Retinal pigment epithelial cell (primary cell): Measurements from ENCODE around the gene CHST15.

Experiments used
- DNase-seq: peaks from one replicate; pipeline ENCODE4 v3.0.0-alpha.2; 2010; ENCODE audit warnings: low read depth
- H3K4me3 ChIP-seq: 2 replicates; pipeline ENCODE4 v1.5.1; 2011; ENCODE audit warnings: mild to moderate bottlenecking, low read length, control low read depth, moderate library complexity
- TF ChIP-seq, protein P1 (sequence below): conservative IDR thresholded peaks from 2 replicates; pipeline ENCODE4 v1.5.1; 2011; ENCODE audit warnings: low read depth, low read length, control low read depth, inconsistent platforms

Gene CHST15

DNA sequence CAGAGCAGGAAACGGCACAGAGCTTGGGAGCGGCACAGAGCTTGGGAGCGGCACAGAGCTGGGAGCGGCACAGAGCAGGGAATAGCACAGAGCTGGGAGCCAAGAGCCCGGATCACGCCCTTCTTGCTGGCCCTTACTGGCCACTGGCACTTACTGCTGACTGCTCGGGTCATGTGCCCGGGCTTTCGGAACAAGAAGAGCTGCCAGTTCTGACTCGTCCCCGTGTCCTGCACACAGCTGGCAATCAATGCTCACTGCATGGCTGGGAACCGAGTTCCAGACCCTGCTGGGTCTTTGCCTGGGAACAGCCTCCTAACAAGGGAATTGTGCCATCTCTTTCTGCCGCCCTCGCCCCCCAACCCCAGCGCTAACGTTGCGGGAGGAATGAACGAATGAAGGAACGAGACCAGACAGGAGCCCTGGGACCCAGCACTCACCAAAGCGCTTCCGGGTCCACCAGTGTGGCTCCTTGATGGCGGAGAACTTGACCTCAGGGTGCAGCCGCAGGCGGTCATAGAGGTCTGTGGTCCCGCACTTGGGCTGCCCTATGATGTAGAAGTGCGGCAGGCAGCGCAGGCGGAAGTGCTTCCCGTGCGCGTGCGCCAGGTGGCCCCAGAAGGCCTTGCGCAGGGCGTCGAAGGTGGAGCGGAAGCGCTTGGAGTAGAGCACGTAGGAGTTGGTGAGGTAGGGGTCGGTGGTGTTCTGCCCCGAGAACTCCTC, 49.1 kb downstream of the CHST15 start:
- TF ChIP-seq, protein P1, sequence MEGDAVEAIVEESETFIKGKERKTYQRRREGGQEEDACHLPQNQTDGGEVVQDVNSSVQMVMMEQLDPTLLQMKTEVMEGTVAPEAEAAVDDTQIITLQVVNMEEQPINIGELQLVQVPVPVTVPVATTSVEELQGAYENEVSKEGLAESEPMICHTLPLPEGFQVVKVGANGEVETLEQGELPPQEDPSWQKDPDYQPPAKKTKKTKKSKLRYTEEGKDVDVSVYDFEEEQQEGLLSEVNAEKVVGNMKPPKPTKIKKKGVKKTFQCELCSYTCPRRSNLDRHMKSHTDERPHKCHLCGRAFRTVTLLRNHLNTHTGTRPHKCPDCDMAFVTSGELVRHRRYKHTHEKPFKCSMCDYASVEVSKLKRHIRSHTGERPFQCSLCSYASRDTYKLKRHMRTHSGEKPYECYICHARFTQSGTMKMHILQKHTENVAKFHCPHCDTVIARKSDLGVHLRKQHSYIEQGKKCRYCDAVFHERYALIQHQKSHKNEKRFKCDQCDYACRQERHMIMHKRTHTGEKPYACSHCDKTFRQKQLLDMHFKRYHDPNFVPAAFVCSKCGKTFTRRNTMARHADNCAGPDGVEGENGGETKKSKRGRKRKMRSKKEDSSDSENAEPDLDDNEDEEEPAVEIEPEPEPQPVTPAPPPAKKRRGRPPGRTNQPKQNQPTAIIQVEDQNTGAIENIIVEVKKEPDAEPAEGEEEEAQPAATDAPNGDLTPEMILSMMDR: no peak
- no peak overlapping the region for H3K4me3 ChIP-seq
- DNase-seq: no peak

DNA sequence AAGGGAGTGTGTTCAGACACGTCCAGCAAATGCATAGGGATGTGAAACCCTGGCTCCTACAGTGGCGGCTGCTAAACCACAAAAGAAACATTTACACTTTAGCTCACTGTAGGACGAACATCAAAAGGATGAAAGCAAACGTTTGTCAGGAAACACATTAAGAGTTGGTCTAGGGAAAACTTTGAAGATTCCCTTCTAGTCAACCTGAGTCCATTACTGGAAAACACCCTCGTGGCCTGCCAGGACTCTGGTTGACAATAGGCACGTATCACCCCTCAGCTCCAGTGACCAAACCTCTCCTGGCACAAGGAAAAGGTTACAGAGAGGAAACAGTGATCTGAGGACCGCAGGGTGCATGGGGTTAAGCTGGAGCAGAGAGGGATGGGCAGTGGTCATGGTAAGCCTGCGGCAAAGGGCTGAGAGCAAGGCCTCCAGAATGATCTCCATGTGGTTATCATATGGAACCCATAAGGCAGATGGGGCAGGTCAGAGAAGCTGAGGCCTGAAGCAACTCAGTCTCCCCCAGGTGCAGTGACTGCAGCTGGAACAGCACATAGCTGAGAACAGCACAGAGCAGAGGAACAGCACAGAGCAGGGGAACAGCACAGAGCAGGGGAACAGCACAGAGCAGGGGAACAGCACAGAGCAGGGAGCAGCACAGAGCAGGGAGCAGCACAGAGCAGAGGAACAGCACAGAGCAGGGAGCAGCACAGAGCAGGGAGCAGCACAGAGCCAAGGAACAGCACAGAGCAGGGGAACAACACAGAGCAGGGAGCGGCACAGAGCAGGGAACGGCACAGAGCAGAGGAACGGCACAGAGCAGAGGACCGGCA, 49.9 kb downstream of the CHST15 start:
- DNase-seq: no peak
- TF ChIP-seq, protein P1: no peak
- no peak overlapping the region for H3K4me3 ChIP-seq

DNA sequence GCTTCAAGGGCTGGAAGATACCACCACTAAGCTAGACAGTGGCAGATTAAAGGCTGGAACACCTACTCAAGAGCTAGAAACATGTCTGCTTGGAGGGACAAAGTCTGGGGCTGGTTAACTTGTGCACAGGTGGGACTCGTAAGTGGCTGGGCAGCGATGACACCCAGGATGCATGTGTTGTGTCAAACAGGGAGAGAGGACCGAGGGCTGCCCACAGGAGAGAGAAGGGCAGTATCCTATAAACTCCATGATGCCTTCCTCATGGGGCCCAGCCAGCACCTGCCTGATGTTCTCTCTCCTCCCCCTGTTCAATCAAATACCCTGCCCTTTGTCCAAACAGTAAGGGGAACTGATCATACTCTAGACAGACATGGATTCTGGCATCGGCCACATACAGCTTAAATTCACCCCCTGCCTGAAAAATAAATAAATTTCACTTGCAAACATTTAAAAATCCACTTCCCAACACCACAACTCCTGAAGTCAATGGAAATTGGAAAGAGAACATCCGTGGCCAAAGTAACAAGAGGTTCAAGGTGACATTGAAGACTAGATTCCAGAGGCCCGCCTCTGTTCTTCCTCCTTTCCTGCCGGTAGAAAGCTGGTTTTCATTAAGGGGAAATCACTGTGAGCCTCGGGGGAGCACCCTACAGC, 50.6 kb downstream of the CHST15 start:
- DNase-seq: no peak
- TF ChIP-seq, protein P1: no peak
- H3K4me3 ChIP-seq: no peak overlapping the region

DNA sequence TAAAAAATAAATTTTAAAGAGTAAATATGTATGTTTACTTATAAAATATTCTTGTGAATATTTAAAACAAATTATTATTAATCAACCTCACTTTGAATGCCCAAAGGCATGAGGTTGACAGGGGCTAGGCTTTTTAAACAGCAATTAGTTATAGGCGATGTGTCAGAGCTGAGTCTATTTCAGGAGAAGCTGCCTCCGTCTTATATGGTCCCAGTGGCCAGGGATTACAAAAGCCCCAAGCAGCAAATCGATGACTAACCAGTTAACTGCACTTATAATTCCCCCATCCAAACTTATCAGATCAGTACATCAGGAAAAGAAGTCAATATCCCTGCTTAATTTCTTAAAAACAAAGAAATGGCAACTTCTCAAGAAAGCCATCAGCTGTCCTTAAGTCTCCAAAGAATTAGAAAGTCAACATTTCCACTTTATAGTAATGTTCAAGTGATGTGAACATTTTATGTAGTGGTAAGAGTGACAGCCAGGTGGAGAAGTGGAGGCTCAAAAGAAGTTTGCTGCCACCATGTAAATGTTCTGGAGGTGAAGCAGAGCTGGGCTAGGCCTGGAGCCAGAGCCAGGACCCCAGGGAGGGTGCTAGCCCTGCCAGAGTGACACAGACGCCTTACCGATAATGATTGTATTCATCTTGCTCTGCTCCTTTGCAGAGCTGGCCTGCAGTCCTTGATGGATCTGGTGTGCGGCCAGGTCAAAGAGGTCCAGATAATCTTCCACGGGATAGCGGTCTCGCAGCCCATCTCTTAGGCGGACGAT, 51.5 kb downstream of the CHST15 start:
- TF ChIP-seq, protein P1: no peak
- DNase-seq: no peak

DNA sequence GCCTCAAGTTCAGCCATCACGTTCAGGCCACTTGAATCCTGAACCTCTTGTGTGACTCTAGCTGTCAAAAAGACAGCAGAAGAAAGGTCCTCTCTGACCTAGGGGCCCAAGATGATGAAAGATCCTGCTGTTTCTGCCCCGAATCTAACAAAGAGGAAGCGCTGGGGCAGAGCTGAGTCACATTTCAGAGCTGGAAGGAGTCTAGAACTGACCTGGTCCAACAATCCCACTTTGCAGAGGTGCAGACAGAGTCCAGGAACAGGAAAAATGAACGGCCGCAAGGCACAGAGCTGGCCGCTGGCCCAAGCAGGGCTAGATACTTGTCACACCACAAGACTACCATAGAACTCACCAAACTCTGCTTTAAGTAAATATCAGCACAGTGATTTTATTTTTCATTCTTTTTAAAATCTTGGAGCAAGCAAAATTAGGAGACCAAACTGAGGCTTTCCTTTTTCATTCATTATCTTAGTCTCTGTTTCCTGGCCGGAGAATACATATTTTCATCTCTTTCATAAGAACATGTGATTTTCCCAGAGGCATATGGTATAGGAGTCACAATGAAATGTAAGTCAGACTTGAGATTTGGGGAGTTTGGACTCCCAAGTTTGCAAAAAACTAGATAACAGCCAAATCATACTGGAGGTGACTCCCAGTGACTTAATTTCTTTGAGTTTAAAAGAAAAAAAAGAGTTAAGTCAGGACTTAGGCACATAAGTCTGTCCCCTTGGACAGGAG, 52.8 kb downstream of the CHST15 start:
- TF ChIP-seq, protein P1: no peak
- H3K4me3 ChIP-seq: no peak overlapping the region
- DNase-seq: no peak

More for the DNA sequence above, 51.5 kb downstream of the CHST15 start:
- no peak overlapping the region for H3K4me3 ChIP-seq

DNA sequence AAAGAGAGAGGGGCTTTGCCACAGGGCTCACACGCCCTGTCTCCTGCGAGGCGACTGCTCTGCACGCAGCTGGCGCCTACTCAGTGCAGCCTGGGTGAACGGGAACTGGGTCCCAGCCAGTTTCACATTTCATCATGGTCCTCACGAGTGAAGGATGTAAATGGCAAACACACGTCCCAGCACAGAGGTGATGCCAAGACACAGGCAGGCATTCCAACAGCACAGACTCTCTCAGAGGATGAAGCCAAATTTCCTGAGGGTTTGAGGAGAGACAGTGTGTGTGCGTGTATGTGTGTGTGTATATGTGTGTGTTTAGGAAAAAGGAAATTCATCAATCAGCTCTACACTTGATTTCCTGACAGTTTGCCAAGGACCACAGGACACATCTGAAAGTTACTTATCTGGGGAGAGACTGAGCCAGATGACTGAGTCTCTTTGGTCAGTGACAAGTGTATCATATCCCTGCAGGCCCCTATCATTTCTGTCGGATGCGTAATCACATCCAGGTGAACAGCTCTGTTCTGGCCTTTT, 53.9 kb downstream of the CHST15 start:
- TF ChIP-seq, protein P1: no peak
- DNase-seq: no peak

More for the DNA sequence above, 53.9 kb downstream of the CHST15 start:
- no peak overlapping the region for H3K4me3 ChIP-seq
